NCI-H748 treated with DMSO at 0.1 percent for 48 hours (cell line): ENCODE measurements around the gene MT1M.
"Not testable (repeated sequence)": the region's sequence is repeated elsewhere in the genome, so short reads cannot be mapped to it uniquely, and the experiment has no call there.

Experiments
- DNase-seq: peaks from one replicate; lab custom pipeline; 2025; lab: John Stamatoyannopoulos, UW

MT1M gene

GRCh38 chr16:56632156-56632847, at the start of gene MT1M:
TSS of gene MT1M (plus strand) at chr16:56632659. CDS start at chr16:56632732, 73 bp downstream.
- no peak for DNase-seq

GRCh38 chr16:56582911-56583310, 49.5 kb upstream of the MT1M start:
- not testable (repeated sequence) for DNase-seq

GRCh38 chr16:56583351-56584168, 48.9 kb upstream of the MT1M start:
- no peak for DNase-seq

- no peak for DNase-seq
These were observed 48.2 kb upstream of the MT1M start for GRCh38 chr16:56584276-56584675.

GRCh38 chr16:56588781-56589140, 43.7 kb upstream of the MT1M start:
- DNase-seq = no peak

- peak; percentile 16 for DNase-seq
These were observed 43.1 kb upstream of the MT1M start, which contains the start of gene MT3 for GRCh38 chr16:56589141-56590039. TSS of gene MT3 (plus strand) at chr16:56589528. CDS start at chr16:56589591, 63 bp downstream.

- no peak for DNase-seq
These were observed 40.9 kb upstream of the MT1M start for GRCh38 chr16:56591377-56592060.

GRCh38 chr16:56593573-56594291, 38.7 kb upstream of the MT1M start:
- no peak for DNase-seq

- no peak for DNase-seq
These were observed 38.2 kb upstream of the MT1M start for GRCh38 chr16:56594292-56594619.

GRCh38 chr16:56600398-56600999, 32.0 kb upstream of the MT1M start:
- peak; percentile 0 for DNase-seq

GRCh38 chr16:56601325-56601724, 31.1 kb upstream of the MT1M start:
- no peak for DNase-seq

GRCh38 chr16:56603589-56603988, 28.9 kb upstream of the MT1M start:
- no peak for DNase-seq

- DNase-seq = no peak
These were observed 27.5 kb upstream of the MT1M start for GRCh38 chr16:56604966-56605365.

- no peak for DNase-seq
These were observed 27.0 kb upstream of the MT1M start for GRCh38 chr16:56605475-56605874.

- no peak for DNase-seq
These were observed 26.4 kb upstream of the MT1M start for GRCh38 chr16:56606071-56606475.

GRCh38 chr16:56606476-56607108, 25.9 kb upstream of the MT1M start:
- DNase-seq = no peak

- no peak for DNase-seq
These were observed 25.3 kb upstream of the MT1M start for GRCh38 chr16:56607109-56607618.

- no peak for DNase-seq
These were observed 24.8 kb upstream of the MT1M start for GRCh38 chr16:56607675-56608042.

GRCh38 chr16:56608043-56608875, 24.2 kb upstream of the MT1M start, which contains the start of gene MT2A:
TSS of gene MT2A (plus strand) at chr16:56608584. CDS start at chr16:56608656, 72 bp downstream.
- DNase-seq = peak; percentile 79
